HUES48 (cell line): Measurements from ENCODE around the gene LSAMP.
"Not testable (repeated sequence)": the region's sequence is repeated elsewhere in the genome, so short reads cannot be mapped to it uniquely, and the experiment has no call there.

Source experiments
- H3K27ac ChIP-seq: one replicate; pipeline ENCODE4 v1.7.0; 2013; ENCODE audit warnings: low read depth, low read length, inconsistent platforms
- H3K27me3 ChIP-seq: 2 replicates; pipeline ENCODE4 v1.6.1; 2013; ENCODE audit warnings: mild to moderate bottlenecking, low read length; ENCODE audit not compliant: control insufficient read depth, insufficient read depth
- H3K36me3 ChIP-seq: 2 replicates; pipeline ENCODE4 v1.6.1; 2013; ENCODE audit warnings: low read length; ENCODE audit not compliant: control insufficient read depth, insufficient read depth
- H3K4me1 ChIP-seq: 2 replicates; pipeline ENCODE4 v1.6.1; 2013; ENCODE audit warnings: mild to moderate bottlenecking, low read length; ENCODE audit not compliant: control insufficient read depth, insufficient read depth
- H3K4me3 ChIP-seq: 2 replicates; pipeline ENCODE4 v1.5.1; 2013; ENCODE audit warnings: mild to moderate bottlenecking, low read depth, low read length
- H3K9ac ChIP-seq: 2 replicates; pipeline ENCODE4 v1.6.1; 2013; ENCODE audit warnings: mild to moderate bottlenecking, low read depth, low read length, moderate library complexity
- H3K9me3 ChIP-seq: 2 replicates; pipeline ENCODE4 v1.6.1; 2013; ENCODE audit warnings: low read length; ENCODE audit not compliant: control insufficient read depth, insufficient read depth

LSAMP gene

GRCh38 chr3:115806501-115806900 lies 638.8 kb downstream of the LSAMP start:
- Histone ChIP-seq H3K9ac (no peak overlapping the region; the same call in 1 of the 2 replicates), H3K27me3 (no peaks in the 10 kb centered on the region), H3K9me3 (no peaks in the 10 kb centered on the region), H3K36me3 (no peaks in the 10 kb centered on the region), H3K27ac (no peak overlapping the region), H3K4me3 (no peak overlapping the region), H3K4me1 (peaks cover 44% of the 10 kb centered on the region)

- Histone ChIP-seq H3K27ac (peak overlapping the region; percentile 12), H3K9ac (no peak overlapping the region), H3K9me3 (no peaks in the 10 kb centered on the region), H3K4me3 (peak overlapping the region; percentile 20; the same call in 1 of the 2 replicates), H3K4me1 (peaks cover 44% of the 10 kb centered on the region), H3K27me3 (no peaks in the 10 kb centered on the region), H3K36me3 (no peaks in the 10 kb centered on the region)
These were observed 639.8 kb downstream of the LSAMP start for GRCh38 chr3:115805520-115805919.

GRCh38 chr3:115804713-115805119 lies 640.6 kb downstream of the LSAMP start:
- no peak overlapping the region for H3K4me3 ChIP-seq
- no peak overlapping the region for H3K9ac ChIP-seq
- H3K27ac ChIP-seq = no peak overlapping the region
- no peaks in the 10 kb centered on the region for H3K27me3 ChIP-seq
- H3K9me3 ChIP-seq = no peaks in the 10 kb centered on the region
- peaks cover 44% of the 10 kb centered on the region for H3K4me1 ChIP-seq
- no peaks in the 10 kb centered on the region for H3K36me3 ChIP-seq

- no peak overlapping the region for H3K9ac ChIP-seq
- H3K4me1 ChIP-seq = peaks cover 44% of the 10 kb centered on the region
- no peaks in the 10 kb centered on the region for H3K36me3 ChIP-seq
- peak overlapping the region; percentile 43 for H3K27ac ChIP-seq
- no peak overlapping the region for H3K4me3 ChIP-seq
- no peaks in the 10 kb centered on the region for H3K27me3 ChIP-seq
- H3K9me3 ChIP-seq = no peaks in the 10 kb centered on the region
These were observed 641.1 kb downstream of the LSAMP start for GRCh38 chr3:115804200-115804599.

GRCh38 chr3:115803661-115804060 lies 641.6 kb downstream of the LSAMP start:
- Histone ChIP-seq H3K9me3 (no peaks in the 10 kb centered on the region), H3K27ac (peak overlapping the region; percentile 43)

GRCh38 chr3:115800489-115801075 lies 644.7 kb downstream of the LSAMP start:
- H3K9ac ChIP-seq = no peak overlapping the region
- no peaks in the 10 kb centered on the region for H3K36me3 ChIP-seq
- no peak overlapping the region for H3K27ac ChIP-seq
- H3K27me3 ChIP-seq = no peaks in the 10 kb centered on the region
- peaks cover 29% of the 10 kb centered on the region for H3K4me1 ChIP-seq
- H3K4me3 ChIP-seq = no peak overlapping the region
- no peaks in the 10 kb centered on the region for H3K9me3 ChIP-seq

More at GRCh38 chr3:115803661-115804060, 641.6 kb downstream of the LSAMP start:
- no peaks in the 10 kb centered on the region for H3K36me3 ChIP-seq
- no peak overlapping the region for H3K4me3 ChIP-seq
- H3K4me1 ChIP-seq = peaks cover 44% of the 10 kb centered on the region
- no peaks in the 10 kb centered on the region for H3K27me3 ChIP-seq
- no peak overlapping the region for H3K9ac ChIP-seq

- not testable (repeated sequence) for H3K27ac ChIP-seq, H3K9me3 ChIP-seq, H3K36me3 ChIP-seq, H3K9ac ChIP-seq, H3K27me3 ChIP-seq, H3K4me3 ChIP-seq
- H3K4me1 ChIP-seq = peaks cover 24% of the 10 kb centered on the region
These were observed 645.2 kb downstream of the LSAMP start for GRCh38 chr3:115800065-115800464.

GRCh38 chr3:115792206-115792955 lies 652.9 kb downstream of the LSAMP start:
- no peak overlapping the region for H3K4me3 ChIP-seq
- H3K4me1 ChIP-seq = no peaks in the 10 kb centered on the region
- H3K27me3 ChIP-seq = no peaks in the 10 kb centered on the region

GRCh38 chr3:115791271-115792153 lies 653.8 kb downstream of the LSAMP start:
- not testable (repeated sequence) for H3K27me3 ChIP-seq, H3K36me3 ChIP-seq, H3K9ac ChIP-seq, H3K9me3 ChIP-seq, H3K4me3 ChIP-seq, H3K4me1 ChIP-seq
- peak overlapping the region; percentile 71 for H3K27ac ChIP-seq

More at GRCh38 chr3:115792206-115792955, 652.9 kb downstream of the LSAMP start:
- Histone ChIP-seq H3K36me3 (no peaks in the 10 kb centered on the region), H3K9me3 (no peaks in the 10 kb centered on the region), H3K27ac (peak overlapping the region; percentile 14), H3K9ac (no peak overlapping the region)

GRCh38 chr3:115790759-115791158 lies 654.5 kb downstream of the LSAMP start:
- Histone ChIP-seq H3K4me3 (no peak overlapping the region), H3K27ac (peak overlapping the region; percentile 75), H3K9me3 (no peaks in the 10 kb centered on the region), H3K27me3 (no peaks in the 10 kb centered on the region), H3K4me1 (0 out of 2 replicates have a peak, but pooled peaks cover under 1% of the 10 kb centered on the region), H3K36me3 (no peaks in the 10 kb centered on the region), H3K9ac (no peak overlapping the region)
